Right cardiac atrium (tissue), 5 donors: Measurements from ENCODE around the gene DEFB129. TPM values are rescaled to one million over a fixed set of nuclear protein-coding genes. Genes with fewer than 3 reads are reported as not detected.
"Not testable (repeated sequence)": the region's sequence is repeated elsewhere in the genome, so short reads cannot be mapped to it uniquely, and the experiment has no call there.

Experiments used
- ATAC-seq, 2 donors: fragments of 200-7000 bp; cut with Tn5 transposase; one replicate each; pipeline versions ENCODE4 v1.8.0 to v1.9.1; 2020; ENCODE audit warnings: moderate library complexity in 2 of 2, mild to moderate bottlenecking in 1 of 2
- DNase-seq, 3 donors: peaks; one replicate each; pipeline ENCODE4 v3.0.0-alpha.2; 2020
- H3K27ac ChIP-seq: one replicate; pipeline ENCODE4 v1.5.1; 2013; ENCODE audit warnings: mild to moderate bottlenecking, low read length, control low read depth, moderate library complexity
- H3K27me3 ChIP-seq: one replicate; pipeline ENCODE4 v1.6.1; 2013; ENCODE audit not compliant: control insufficient read depth, insufficient read depth
- H3K4me1 ChIP-seq: one replicate; pipeline ENCODE4 v1.6.1; 2013; ENCODE audit warnings: low read length; ENCODE audit not compliant: control insufficient read depth, insufficient read depth
- H3K4me3 ChIP-seq: one replicate; pipeline ENCODE4 v1.5.1; 2013; ENCODE audit warnings: low read length, control low read depth
- H3K9me3 ChIP-seq: one replicate; pipeline ENCODE4 v1.6.1; 2013; ENCODE audit warnings: low read length; ENCODE audit not compliant: control insufficient read depth
- WGBS: extraction: QIAGEN DNeasy Blood & Tissue Kit; methylation state at CpG from one replicate; pipeline ENCODE4 v1.1.7; 2013; 5-methylcytosine and 5-hydroxymethylcytosine counted together
- intact Hi-C, 4 donors: fragments of 100-400 bp; cut with DNase I; formaldehyde crosslinking; loops; one replicate each; pipeline versions ENCODE4 v1.11.0 to v1.14.0; 2022 to 2023
- polyA plus RNA-seq: library from polyadenylated mRNA; stranded (reverse); fragments of 200-250 nt; gene quantifications from one replicate; pipeline ENCODE4 v1.2.3, GENCODE V29; 2013
- total RNA-seq, 4 donors: library from RNA; stranded (reverse); fragmentation: NEBNext Ultra II Directional; extraction: Animal tissue kit (Norgen Biotek cat#: 25700); gene quantifications; one replicate each; pipeline ENCODE4 v1.2.1, GENCODE V29; 2021
- donor health status: healthy with polysubstance abuse.
- donor health status: DM: no; HTN: yes; CAD: no.
- donor health status: DM: no; HTN: no; CAD: no.
- donor health status: DM: no; HTN: yes; CAD: no; lungs with severe emphysema.
- donor health status: DM: yes; HTN: yes; CAD: no.

The DEFB129 gene
- total and polyA plus RNA-seq, 5 donors, result not detected

DNA sequence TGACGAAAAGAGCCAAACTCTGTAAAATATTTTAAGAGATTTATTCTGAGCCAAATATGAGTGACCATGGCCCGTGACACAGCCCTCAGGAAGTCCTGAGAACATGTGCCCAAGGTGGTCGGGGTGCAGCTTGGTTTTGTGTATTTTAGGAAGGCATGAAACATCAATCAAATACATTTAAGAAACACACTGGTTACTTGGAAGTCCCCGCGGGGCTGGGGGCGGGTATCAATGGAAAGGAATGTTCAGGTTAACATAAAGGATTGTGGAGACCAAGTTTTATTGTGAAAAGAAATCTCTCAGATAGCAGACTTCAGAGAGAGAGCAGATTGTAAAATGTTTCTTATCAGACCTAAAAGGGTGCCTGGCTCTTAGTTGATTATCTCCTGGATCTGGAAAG is 26.4 kb downstream of the DEFB129 start:
- intact Hi-C loops, H3K4me3 ChIP-seq, H3K9me3 ChIP-seq, DNase-seq, ATAC-seq, H3K27me3 ChIP-seq, H3K27ac ChIP-seq, H3K4me1 ChIP-seq: not testable (repeated sequence)
- 48% methylated on average over 6 of the region's 6 CpGs for WGBS

DNA sequence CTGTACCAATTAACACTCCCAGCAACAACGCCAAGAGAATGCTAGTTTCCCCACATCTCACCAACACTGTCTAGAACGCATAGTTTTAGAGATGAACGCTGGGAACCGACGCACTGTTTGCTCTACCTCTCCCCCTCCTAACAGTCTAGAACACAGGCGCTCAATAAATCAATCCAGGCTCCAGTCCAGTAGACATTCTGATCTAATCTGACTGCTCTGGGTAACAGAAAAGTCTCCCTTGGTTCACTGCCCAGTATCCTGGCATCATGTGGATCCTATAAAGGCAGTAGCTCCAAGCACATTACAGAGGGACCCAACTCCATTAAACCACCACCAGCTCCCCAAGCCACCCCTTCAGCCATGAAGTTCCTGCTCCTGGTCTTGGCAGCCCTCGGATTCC is 30.4 kb downstream of the DEFB129 start, which contains the start of gene DEFB132:
TSS of gene DEFB132 (plus strand) at position 306 of the 400 bp plus-strand sequence. CDS start at position 361, 55 bp downstream.
- Histone ChIP-seq H3K27ac (no peak within 1 kb of the TSS), H3K4me3 (no peak within 1 kb of the TSS), H3K4me1 (no peaks in the 10 kb centered on the region), H3K27me3 (no peaks in the 10 kb centered on the region), H3K9me3 (no peaks in the 10 kb centered on the region)
- intact Hi-C loops, result no loop called here
- WGBS, result 72% methylated on average over 7 of the region's 7 CpGs
- DNase-seq, result no peak
- no peak for ATAC-seq

DNA sequence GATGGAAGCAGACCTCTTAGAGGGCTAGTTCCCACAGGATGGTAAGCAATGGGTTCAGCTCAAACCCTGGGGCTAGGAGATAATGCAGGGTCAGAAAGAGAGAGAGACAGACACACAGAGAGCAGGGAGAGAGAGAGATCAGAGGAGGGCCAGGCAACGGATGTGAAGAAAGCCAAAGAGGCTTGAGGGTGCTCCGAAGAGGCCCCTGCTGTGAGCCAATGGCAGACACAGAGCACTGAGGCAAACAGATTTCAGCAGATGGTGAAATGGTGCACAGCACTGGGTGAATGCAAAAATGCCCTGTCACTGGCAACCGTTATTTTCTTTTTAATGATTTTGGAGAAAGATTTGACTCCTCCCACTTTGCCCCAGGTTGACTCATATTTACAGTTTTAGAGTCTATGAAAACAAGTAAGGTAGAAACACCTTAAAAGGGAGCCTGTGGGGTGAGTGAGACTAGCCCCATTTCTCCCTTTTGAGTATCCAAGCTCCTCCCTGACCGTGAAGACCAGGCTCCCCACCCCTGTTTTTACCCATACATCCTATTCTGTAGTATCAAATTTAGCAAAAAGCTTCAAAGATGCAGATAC is 31.3 kb downstream of the DEFB129 start:
- intact Hi-C loops, result no loop called here
- 61% methylated on average over 4 of the region's 4 CpGs for WGBS
- H3K27me3 ChIP-seq, result no peaks in the 10 kb centered on the region

DNA sequence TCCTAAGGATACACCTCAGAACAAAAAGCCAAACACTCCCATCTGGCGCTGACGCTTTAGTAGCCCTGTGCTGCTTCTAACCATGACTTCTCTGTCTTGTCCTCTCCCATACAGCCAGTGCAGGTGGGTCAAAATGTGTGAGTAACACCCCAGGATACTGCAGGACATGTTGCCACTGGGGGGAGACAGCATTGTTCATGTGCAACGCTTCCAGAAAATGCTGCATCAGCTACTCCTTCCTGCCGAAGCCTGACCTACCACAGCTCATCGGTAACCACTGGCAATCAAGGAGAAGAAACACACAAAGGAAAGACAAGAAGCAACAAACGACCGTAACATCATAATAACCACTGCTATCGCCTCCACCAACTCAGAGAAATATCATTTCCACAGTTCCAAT is 31.9 kb downstream of the DEFB129 start:
- ATAC-seq (peak in 1 of 2 donors; percentile 31), DNase-seq (no peak)
- Histone ChIP-seq H3K4me3 (no peak overlapping the region), H3K4me1 (no peaks in the 10 kb centered on the region), H3K27me3 (no peaks in the 10 kb centered on the region), H3K9me3 (no peaks in the 10 kb centered on the region), H3K27ac (no peak overlapping the region)
- intact Hi-C loops, result no loop called here
- 37% methylated on average over 8 of the region's 8 CpGs for WGBS

More for the DNA sequence above, 31.3 kb downstream of the DEFB129 start:
- Histone ChIP-seq H3K4me3 (no peak overlapping the region), H3K9me3 (no peaks in the 10 kb centered on the region), H3K27ac (no peak overlapping the region), H3K4me1 (no peaks in the 10 kb centered on the region)
- ATAC-seq, result no peak
- DNase-seq, result no peak

DNA sequence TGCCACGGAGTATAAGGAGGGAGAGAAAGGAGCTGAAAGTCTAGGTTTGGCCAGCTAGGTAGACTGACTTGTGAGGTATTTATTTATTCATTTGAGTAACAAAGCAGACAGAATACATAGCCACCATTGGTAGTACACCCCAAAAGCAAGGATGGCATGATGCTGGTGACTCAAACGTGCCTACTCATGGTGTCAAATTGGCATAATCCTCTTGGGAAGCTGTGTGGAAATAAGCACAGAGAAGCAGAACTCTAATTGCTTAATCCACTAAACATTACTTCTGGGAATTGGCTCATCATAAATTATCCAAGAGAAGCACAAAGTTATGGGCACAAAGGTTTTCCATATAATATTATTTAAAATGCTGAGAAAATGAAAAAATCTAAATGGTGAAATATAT is 32.9 kb downstream of the DEFB129 start:
- H3K4me1 ChIP-seq, result no peaks in the 10 kb centered on the region
- H3K27ac ChIP-seq, result no peak overlapping the region
- no peak for ATAC-seq
- H3K9me3 ChIP-seq, result no peaks in the 10 kb centered on the region
- H3K27me3 ChIP-seq, result no peaks in the 10 kb centered on the region
- 61% methylated on average over 2 of the region's 2 CpGs for WGBS
- no peak for DNase-seq
- intact Hi-C loops, result no loop called here
- H3K4me3 ChIP-seq, result no peak overlapping the region

DNA sequence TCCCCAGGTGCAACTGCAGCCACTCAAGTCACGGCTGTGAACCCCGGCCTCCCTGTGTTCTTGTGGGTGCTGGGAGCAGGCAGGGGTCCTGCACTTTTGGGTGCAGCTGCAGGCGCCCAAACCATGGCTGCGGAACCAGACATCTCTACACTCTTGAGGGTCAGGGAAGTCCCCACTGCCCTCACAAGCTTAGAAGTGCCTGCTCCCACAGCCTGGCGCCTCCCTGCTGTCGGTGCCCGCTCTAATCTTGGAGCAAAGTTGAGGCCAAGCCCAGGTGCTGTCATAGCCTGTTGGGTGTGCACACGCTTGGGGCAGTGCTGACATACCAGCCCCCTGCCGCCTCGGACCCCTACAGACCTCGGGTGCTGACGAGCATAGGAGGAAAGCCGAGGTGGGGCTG is 36.6 kb downstream of the DEFB129 start:
- 68% methylated on average over 13 of the region's 13 CpGs for WGBS
- no peak overlapping the region for H3K4me3 ChIP-seq
- no peak overlapping the region for H3K27ac ChIP-seq
- DNase-seq (no peak), ATAC-seq (no peak)
- no peaks in the 10 kb centered on the region for H3K4me1 ChIP-seq
- H3K27me3 ChIP-seq, result no peaks in the 10 kb centered on the region
- intact Hi-C loops, result no loop called here
- no peaks in the 10 kb centered on the region for H3K9me3 ChIP-seq

DNA sequence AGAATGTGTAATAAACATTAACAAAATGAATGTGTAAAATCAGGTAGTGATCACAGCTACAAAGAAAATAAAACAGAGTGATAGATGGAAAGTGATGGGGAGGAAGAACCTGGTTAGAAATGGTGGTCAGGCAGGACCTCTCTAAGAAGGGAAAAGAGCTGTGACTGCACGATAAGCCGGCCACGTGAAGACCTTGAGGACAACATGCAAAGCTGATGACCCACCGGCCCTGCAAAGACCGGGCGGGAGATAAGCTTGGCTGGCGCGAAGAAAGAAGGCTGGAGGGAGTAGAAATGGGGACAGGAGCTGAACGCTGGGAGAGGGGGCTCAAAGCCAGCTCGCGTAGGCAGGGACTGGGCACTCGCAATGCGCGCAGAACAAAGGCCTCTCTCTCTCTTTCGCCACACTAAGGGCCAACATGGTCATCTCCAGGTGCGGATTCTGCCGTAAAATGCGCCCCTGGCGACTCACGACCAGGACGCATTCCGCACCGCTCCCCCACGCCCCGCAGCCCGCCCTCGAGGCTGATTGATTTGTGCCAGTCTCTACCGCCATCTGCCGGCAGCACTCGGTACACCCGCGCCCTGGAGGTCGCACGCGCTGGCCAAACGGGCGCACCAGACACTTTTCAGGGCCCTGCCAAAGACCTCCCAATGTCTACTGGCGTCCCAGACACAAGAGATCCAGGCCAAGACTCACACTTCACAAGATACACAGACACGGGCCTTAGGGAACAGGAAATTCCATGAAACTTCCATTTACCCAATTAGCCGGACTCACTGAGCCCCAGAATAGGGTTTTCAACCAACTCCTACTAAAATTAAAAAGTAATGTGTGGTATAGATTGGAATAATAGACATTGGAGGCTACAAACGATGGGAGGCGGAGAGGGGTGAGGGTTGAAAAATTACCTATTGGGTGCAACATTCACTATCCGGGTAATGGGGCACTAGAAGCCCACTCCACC is 39.8 kb downstream of the DEFB129 start:
- ATAC-seq (peak; percentile 93), DNase-seq (peak; percentile 88 to 95 (median 94))
- Histone ChIP-seq H3K9me3 (no peaks in the 10 kb centered on the region), H3K27ac (no peak overlapping the region), H3K27me3 (no peaks in the 10 kb centered on the region), H3K4me3 (peak overlapping the region; percentile 29), H3K4me1 (no peaks in the 10 kb centered on the region)
- intact Hi-C loops, result no loop called here
- 7% methylated on average over 43 of the region's 43 CpGs for whole genome bisulfite sequencing

DNA sequence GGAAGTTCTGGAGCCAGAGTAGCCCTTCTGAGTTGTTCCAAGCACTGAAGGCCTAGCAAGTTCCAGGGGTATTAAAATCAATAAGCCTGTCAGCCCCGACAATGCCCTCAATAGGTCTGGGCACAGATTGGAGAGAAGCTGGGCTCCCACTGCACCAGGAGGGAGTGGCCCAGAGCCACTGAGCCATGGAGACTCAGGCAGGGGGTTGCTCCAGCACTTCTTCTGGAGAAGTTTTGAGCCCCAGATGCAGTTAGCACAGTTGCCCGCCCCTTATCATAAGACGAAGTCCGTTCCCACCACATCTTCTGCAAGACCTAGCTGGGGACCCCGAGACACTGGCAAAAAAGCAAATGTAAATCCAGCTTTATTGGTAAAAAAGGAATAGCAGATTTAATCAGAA is 43.5 kb downstream of the DEFB129 start:
- no peaks in the 10 kb centered on the region for H3K27me3 ChIP-seq
- DNase-seq (no peak), ATAC-seq (no peak)
- H3K4me1 ChIP-seq, result no peaks in the 10 kb centered on the region
- no peak overlapping the region for H3K4me3 ChIP-seq
- no peak overlapping the region for H3K27ac ChIP-seq
- no peaks in the 10 kb centered on the region for H3K9me3 ChIP-seq
- 91% methylated on average over 5 of the region's 5 CpGs for WGBS
- intact Hi-C loops, result loop anchor here in 1 of 4 donors (10.0 kb wide), 1 partner anchor 54 kb away; the partner anchor contains the start of gene SOX12

DNA sequence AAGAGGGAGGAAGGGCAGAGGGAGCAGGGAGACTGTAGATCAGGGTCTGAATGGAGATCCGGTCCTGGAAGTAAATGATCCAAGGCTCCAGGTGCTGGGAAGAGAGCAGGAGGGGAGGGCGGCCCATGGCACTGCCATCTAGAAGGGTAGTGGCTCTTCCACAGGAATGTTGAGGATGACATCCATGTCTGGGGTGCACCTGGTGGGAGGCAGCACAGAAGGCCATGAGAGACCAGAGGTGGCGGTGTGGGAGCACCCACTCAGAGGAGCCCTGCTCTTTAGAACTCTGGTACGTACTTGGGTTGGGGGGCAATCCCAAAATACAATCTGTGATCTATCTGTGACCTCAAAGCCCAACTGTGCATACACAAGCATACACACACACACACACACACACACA is 44.0 kb downstream of the DEFB129 start:
- DNase-seq, result no peak
- 94% methylated on average over 4 of the region's 4 CpGs for WGBS
- Histone ChIP-seq H3K9me3 (no peaks in the 10 kb centered on the region), H3K4me1 (no peaks in the 10 kb centered on the region), H3K27ac (no peak overlapping the region), H3K27me3 (no peaks in the 10 kb centered on the region), H3K4me3 (no peak overlapping the region)
- ATAC-seq, result no peak
- intact Hi-C loops, result loop anchor here in 1 of 4 donors (10.0 kb wide), 1 partner anchor 54 kb away; the partner anchor contains the start of gene SOX12

DNA sequence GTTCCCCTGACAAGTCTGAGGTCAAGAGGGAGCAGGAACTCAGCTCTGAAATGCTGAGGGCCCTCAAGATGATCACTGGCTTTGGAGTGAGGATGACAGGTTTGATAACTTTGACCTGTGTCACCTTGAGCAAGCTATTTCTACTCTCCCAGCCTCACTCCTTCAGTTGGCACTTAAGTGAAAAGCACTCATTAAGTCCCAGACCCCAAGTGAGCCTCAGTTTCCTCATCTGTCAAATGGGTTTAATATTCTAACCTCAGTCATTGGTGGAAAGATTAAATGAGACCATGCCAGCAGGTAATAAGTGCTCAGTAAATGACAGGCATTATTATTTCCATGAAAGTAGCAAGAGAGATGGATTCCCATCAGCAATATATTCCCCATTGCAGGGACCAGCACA is 44.5 kb downstream of the DEFB129 start:
- intact Hi-C loops, result loop anchor here in 1 of 4 donors (10.0 kb wide), 1 partner anchor 53 kb away; the partner anchor contains the start of gene SOX12
- Histone ChIP-seq H3K27me3 (no peaks in the 10 kb centered on the region), H3K4me1 (no peaks in the 10 kb centered on the region), H3K27ac (no peak overlapping the region), H3K9me3 (no peaks in the 10 kb centered on the region), H3K4me3 (no peak overlapping the region)
- DNase-seq (no peak), ATAC-seq (no peak)

DNA sequence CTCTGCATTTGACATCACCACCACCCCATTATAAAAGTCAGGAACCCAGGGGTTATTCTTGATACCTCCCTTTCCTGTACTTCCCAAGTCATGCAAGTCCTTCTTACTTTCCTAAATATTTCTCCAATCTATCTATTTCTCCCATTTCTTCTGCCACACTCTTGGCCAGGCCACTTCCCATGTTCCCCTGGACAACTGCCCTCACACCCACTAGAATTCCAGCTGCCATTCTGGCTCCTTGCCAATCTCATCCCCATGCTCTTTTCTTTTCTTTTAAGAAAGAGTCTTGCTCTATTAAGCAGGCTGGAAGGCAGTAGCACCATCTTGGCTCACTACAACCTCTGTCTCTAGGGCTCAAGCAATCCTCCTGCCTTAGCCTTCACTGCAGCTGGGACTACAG is 45.7 kb downstream of the DEFB129 start:
- H3K9me3 ChIP-seq, result no peaks in the 10 kb centered on the region
- ATAC-seq (no peak), DNase-seq (no peak)
- no peaks in the 10 kb centered on the region for H3K27me3 ChIP-seq
- intact Hi-C loops, result loop anchor here in 1 of 4 donors (10.0 kb wide), 1 partner anchor 52 kb away; the partner anchor contains the start of gene SOX12
- H3K4me3 ChIP-seq, result no peak overlapping the region
- H3K4me1 ChIP-seq, result no peaks in the 10 kb centered on the region
- no peak overlapping the region for H3K27ac ChIP-seq
